NCI-H2081 treated with DMSO at 0.1 percent for 48 hours (cell line): ENCODE data around the gene DEF6.

Experiments used
- DNase-seq: peaks from one replicate; lab custom pipeline; 2025; lab: John Stamatoyannopoulos, UW

Gene DEF6

GRCh38 chr6:35351422-35351821, 53.8 kb downstream of the DEF6 start:
- no peak for DNase-seq

- DNase-seq: no peak
These were observed 55.1 kb downstream of the DEF6 start for GRCh38 chr6:35352735-35353134.

GRCh38 chr6:35354361-35355135, 56.9 kb downstream of the DEF6 start:
- DNase-seq: no peak

- no peak for DNase-seq
These were observed 58.8 kb downstream of the DEF6 start for GRCh38 chr6:35356391-35356790.

- DNase-seq: no peak
These were observed 60.1 kb downstream of the DEF6 start for GRCh38 chr6:35357677-35358076.

- no peak for DNase-seq
These were observed 60.5 kb downstream of the DEF6 start for GRCh38 chr6:35358086-35358485.

GRCh38 chr6:35359346-35359743, 61.7 kb downstream of the DEF6 start:
- DNase-seq: no peak

GRCh38 chr6:35359744-35360348, 62.2 kb downstream of the DEF6 start:
- no peak for DNase-seq

- DNase-seq: no peak
These were observed 62.9 kb downstream of the DEF6 start for GRCh38 chr6:35360349-35361138.

- no peak for DNase-seq
These were observed 64.6 kb downstream of the DEF6 start for GRCh38 chr6:35362200-35362599.

GRCh38 chr6:35363293-35363750, 65.7 kb downstream of the DEF6 start:
- DNase-seq: no peak

GRCh38 chr6:35365594-35366203, 68.1 kb downstream of the DEF6 start:
- no peak for DNase-seq

GRCh38 chr6:35366204-35366596, 68.6 kb downstream of the DEF6 start:
- DNase-seq: no peak

GRCh38 chr6:35367646-35368037, 70.0 kb downstream of the DEF6 start:
- DNase-seq: no peak

GRCh38 chr6:35368038-35368887, 70.6 kb downstream of the DEF6 start:
- no peak for DNase-seq

- no peak for DNase-seq
These were observed 72.6 kb downstream of the DEF6 start for GRCh38 chr6:35370124-35370741.

GRCh38 chr6:35370785-35371493, 73.3 kb downstream of the DEF6 start:
- no peak for DNase-seq
